ENCODE measurements around the gene PERCC1. TPM values are rescaled to one million over a fixed set of nuclear protein-coding genes. Genes with fewer than 3 reads are reported as not detected.

Gene PERCC1
- total RNA-seq, 1 donor from 2014 or later: 3.1 TPM

- DNase-seq (ENCODE audit: low spot score): no peak
These were observed 18.0 kb upstream of the PERCC1 start for GRCh38 chr16:1412847-1413246.

GRCh38 chr16:1413684-1414531, 17.0 kb upstream of the PERCC1 start:
- DNase-seq (ENCODE audit: low spot score): no peak

- DNase-seq (ENCODE audit: low spot score): peak; percentile 46
These were observed 16.2 kb upstream of the PERCC1 start, which contains the start of gene UNKL for GRCh38 chr16:1414532-1415260. TSS of gene UNKL (minus strand) at chr16:1414704. CDS start at chr16:1414691, 13 bp downstream.

GRCh38 chr16:1416521-1416941, 14.3 kb upstream of the PERCC1 start:
- DNase-seq (ENCODE audit: low spot score): no peak

GRCh38 chr16:1420111-1420539, 10.8 kb upstream of the PERCC1 start:
- no peak for DNase-seq (ENCODE audit: low spot score)

- no peak for DNase-seq (ENCODE audit: low spot score)
These were observed 8.8 kb upstream of the PERCC1 start for GRCh38 chr16:1422076-1422475.

- DNase-seq (ENCODE audit: low spot score): no peak
These were observed 6.8 kb upstream of the PERCC1 start for GRCh38 chr16:1424028-1424427.

GRCh38 chr16:1425616-1426370, 5.1 kb upstream of the PERCC1 start:
- no peak for DNase-seq (ENCODE audit: low spot score)

GRCh38 chr16:1426734-1427471, 4.0 kb upstream of the PERCC1 start:
- DNase-seq (ENCODE audit: low spot score): no peak

GRCh38 chr16:1427473-1428461, 3.1 kb upstream of the PERCC1 start:
- no peak for DNase-seq (ENCODE audit: low spot score)

GRCh38 chr16:1428511-1428910, 2.4 kb upstream of the PERCC1 start:
- no peak for DNase-seq (ENCODE audit: low spot score)

GRCh38 chr16:1429012-1429411, 1.9 kb upstream of the PERCC1 start:
- DNase-seq (ENCODE audit: low spot score): no peak

GRCh38 chr16:1429631-1430030, 1.2 kb upstream of the PERCC1 start:
- no peak for DNase-seq (ENCODE audit: low spot score)

GRCh38 chr16:1430214-1430758, 592 bp upstream of the PERCC1 start:
- DNase-seq (ENCODE audit: low spot score): no peak

GRCh38 chr16:1431497-1432270, 806 bp downstream of the PERCC1 start:
- no peak for DNase-seq (ENCODE audit: low spot score)

- DNase-seq (ENCODE audit: low spot score): no peak
These were observed 1.7 kb downstream of the PERCC1 start for GRCh38 chr16:1432388-1433262.

GRCh38 chr16:1433263-1433560, 2.3 kb downstream of the PERCC1 start:
- no peak for DNase-seq (ENCODE audit: low spot score)

GRCh38 chr16:1433756-1434155, 2.9 kb downstream of the PERCC1 start:
- DNase-seq (ENCODE audit: low spot score): no peak

Data from umbilical cord (tissue), 2 donors.